GM19023 (cell line): ENCODE results near the gene FAM200A.
"Not testable (repeated sequence)": the region's sequence is repeated elsewhere in the genome, so short reads cannot be mapped to it uniquely, and the experiment has no call there.

ENCODE experiments used
- ATAC-seq: cut with Tn5 transposase; IDR thresholded peaks from one replicate; pipeline ENCODE4 v1.9.1; 2021; ENCODE audit warnings: mild to moderate bottlenecking, moderate library complexity; ENCODE audit not compliant: unreplicated experiment

FAM200A gene

DNA sequence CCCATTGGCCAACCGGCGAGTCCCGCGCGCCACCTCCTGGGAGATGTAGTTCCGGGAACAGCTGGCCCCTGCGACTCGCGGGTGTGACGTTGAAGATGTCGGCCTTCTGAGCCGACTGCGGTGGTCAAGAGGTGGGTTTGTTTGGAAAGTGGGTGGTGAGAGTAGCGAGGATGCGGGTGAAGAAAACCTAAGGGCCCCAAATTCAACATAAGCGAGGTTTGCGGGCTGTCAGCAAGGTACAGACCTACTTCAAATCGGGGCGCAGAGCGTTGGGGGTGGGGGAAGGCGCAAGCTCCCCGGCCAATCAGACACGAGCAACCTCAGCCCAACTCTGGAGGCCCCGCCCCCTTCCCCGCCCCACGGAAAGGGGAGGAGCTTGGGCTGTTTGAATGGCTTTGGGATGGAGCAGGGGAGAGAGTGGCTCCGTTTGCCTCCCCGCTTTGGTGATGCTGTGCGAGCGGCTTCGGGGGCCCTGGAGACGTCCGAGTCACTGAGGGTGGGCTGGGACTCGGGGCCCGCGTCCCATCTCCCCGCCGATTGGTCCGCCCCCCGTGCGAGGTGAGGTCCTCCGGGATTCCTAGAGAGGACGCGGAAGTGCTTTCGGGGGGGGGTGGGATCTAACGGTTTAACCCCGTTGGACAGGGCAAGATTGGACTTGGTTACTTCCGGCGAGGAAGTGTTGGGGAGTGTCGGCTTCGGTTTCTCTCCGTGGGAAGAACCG, 47.2 kb downstream of the FAM200A start, which contains the start of gene ZKSCAN5:
Gene ZKSCAN5, plus strand, starts transcription at position 60 of the 721 bp plus-strand sequence. CDS start 1,383 bp downstream, outside the sequence.
- ATAC-seq: peak; percentile 80

DNA sequence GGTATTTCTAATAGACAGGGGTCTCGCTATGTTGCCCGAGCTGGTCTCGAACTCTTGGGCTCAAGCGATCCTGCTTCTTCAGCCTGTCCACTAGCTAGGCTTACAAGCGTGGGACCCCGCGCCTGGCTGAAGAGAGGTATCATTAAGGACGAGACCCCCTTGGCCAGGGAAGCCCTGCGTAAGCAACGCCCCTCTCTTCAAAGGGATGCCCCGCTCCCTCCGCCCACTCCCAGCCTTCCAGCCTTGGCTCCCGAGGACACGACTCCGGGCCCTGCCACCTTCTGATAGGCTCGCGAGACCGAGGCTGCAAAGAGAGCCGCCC, 47.7 kb downstream of the FAM200A start:
- no peak for ATAC-seq

DNA sequence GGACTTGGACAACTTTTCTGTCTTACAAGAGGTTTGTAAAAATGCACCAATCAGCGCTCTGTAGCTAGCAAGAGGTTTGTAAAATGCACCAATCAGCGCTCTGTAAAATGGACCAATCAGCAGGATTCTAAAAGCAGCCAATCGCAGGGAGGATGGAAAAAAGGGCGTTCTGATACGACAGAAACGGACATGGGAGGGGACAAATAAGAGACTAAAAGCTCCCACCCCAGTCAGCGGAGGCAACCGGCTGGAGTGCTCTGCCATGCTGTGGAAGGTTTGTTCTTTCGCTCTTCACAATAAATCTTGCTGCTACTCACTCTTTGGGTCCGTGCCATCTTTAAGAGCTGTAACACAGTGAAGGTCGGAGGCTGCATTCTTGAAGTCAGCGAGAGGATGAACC, 50.7 kb downstream of the FAM200A start:
- not testable (repeated sequence) for ATAC-seq

DNA sequence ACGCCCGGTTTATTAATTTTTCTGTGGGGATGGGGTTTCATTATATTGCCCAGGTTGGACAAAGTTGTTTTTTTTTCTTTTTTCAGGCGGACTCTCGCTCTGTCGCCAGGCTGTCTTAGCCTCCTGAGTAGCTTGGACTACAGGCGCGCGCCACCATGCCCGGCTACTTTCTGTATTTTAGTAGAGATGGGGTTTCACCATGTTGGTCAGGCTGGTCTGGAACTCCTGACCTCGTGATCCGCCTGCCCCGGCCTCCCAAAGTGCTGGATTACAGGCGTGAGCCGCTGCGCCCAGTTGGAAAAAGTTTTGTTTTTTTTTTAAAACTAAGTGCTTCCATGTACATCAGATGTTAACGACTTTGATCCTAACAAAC, 51.3 kb downstream of the FAM200A start:
- no peak for ATAC-seq

DNA sequence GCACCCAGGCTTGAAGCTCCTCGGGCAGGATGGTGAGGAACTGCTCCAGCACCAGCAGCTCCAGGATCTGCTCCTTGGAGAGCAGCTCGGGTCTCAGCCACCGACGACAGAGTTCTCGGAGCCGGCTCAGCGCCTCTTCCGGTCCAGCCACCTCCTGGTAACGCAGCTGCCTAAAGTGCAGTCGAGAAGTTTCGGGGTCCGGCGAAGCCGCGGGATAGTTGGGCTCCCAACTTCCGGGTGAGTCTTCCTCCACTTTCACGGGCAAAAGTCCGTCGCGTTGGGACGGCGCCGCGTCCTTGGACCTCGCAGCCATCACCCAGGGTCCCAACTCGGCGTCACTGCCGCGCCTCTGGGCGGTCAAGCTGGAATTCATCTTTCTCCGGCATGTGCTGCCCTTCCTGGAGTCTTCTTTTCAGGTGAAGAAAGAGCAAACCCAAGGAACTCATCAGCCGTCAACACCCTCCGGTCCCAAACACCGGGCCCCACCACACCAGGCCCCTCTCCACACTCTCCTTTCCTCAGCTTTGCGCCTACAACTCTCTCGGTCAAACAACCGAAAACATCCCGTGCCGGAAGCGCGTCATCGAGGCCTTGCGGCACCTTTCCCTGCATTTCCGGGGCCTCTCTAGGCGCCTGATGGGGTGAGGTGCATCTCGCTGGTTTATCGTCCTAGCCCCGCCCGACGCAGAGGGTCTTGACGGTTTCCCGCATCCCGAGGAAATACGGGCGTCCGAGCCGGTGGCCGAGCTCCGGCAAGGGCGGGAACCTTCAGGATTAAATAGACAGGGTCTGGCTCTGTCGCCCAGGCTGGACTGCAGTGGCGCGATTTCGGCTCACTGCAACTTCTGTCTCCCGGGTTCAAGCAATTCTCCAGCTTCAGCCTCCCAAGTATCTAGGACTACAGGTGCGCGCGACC, 51.9 kb downstream of the FAM200A start, which contains the start of gene ZNF394:
Gene ZNF394, minus strand, starts transcription at position 561 of the 916 bp plus-strand sequence. Its CDS starts 188 bp downstream, at position 373.
- peak; percentile 38 for ATAC-seq

DNA sequence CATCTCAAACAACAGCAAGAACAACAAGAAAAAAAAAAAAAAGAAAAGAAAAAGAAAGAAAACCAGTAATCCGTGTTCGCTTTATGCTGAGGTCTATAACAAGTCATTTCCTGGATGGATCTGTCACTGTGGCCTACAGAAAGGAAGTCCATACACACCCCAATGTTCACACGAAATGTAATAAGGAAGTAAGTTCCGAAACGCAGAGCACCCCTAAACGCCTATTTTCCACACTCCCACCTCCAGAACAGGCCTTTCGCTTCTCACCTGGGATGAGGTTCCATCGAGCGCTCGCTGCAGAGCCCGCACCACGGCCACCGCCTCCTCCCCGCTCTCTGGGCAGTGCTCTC, 52.6 kb downstream of the FAM200A start:
- no peak for ATAC-seq

DNA sequence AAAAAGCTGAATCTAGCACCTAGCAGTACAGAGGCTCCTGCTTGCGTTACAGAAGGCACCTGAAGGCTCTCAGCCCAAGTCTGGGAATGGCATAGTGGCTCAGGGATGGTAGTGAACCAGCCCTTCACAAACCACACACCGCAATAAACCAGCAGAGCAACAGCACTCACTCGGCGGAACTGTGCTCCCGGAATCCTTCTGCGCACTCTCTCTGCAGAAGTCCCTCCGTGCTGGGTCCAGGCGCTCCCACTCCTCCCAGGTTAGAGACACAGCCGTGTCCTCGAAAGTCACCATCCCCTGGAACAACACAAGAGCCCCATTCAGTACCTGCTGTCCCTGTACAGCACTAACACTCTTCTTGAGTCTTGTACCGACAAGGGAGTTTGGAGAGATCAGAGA, 53.4 kb downstream of the FAM200A start:
- no peak for ATAC-seq

DNA sequence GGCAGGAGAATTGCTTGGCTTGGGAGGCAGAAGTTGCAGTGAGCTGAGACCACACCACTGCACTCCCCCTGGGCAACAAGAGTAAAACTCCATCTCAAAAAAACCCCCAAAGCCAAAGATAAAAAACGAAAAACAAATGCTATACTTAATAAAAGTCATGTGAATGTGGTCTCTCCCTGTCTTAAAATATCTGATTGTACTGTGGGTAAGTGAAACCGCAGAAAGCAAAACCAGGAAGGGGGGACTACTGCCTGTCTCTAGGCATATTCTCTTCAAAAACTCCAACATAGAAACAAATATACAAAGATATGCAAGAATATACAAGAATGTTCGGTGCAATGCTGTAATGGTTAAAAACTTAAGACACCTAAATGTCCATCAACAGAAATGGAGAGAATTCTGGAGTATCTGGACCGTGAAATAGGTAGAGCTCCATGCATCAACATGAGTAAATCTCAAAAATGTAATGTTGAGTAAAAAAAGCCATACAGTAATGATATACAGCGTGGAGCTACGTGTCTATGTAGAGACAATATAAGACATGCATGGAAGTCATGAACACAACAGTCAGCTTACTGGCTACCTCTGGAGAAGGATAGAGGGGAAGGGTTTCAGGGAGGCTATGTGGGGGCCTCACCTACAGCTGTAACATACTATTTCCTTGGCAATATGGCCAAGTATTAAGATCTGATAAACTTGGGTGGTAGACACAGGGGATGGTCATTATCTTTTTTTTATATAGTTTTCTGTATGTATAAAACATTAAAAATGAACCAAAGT, 54.0 kb downstream of the FAM200A start:
- no peak for ATAC-seq
